Measurements from ENCODE around the gene DUSP15. TPM values are rescaled to one million over a fixed set of nuclear protein-coding genes. Genes with fewer than 3 reads are reported as not detected.

The DUSP15 gene
- total RNA-seq, 2 experiments from 2014 or later = not detected

DNA sequence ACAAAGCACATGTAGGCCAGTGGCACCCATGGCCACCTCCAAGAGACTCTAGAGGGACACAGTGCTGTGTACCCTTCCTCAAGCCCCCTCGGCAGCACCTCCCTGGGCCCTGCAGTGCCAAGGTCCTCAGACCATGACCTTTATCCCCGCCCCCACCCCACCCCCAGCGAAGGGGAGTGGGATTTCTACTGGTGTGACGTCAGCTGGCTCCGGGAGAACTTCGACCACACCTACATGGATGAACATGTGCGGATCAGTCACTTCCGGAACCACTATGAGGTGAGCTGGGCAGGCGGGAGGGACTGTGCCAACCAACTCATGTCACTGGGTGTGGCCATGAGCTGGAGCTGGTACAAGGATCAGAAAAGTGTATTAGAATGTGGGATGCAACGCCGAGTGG is 38.1 kb upstream of the DUSP15 start:
- Mint-ChIP-seq H3K27ac (no peak overlapping the region), H3K4me3 (no peak overlapping the region), H3K36me3 (ENCODE audit: low read depth) (no peaks in the 10 kb centered on the region), H3K27me3 (ENCODE audit: low read depth) (peaks cover 2% of the 10 kb centered on the region), H3K9me3 (ENCODE audit: insufficient read depth) (no peaks in the 10 kb centered on the region), H3K4me1 (ENCODE audit: low read depth) (no peaks in the 10 kb centered on the region)
- CTCF ChIA-PET = no interaction called here
- no peak for ATAC-seq
- POLR2A ChIA-PET = no interaction called here
- DNase-seq = no peak

- Mint-ChIP-seq H3K27me3 (ENCODE audit: low read depth) (peaks cover 4% of the 10 kb centered on the region), H3K4me1 (ENCODE audit: low read depth) (no peaks in the 10 kb centered on the region), H3K9me3 (ENCODE audit: insufficient read depth) (no peaks in the 10 kb centered on the region), H3K27ac (no peak overlapping the region), H3K4me3 (no peak overlapping the region), H3K36me3 (ENCODE audit: low read depth) (no peaks in the 10 kb centered on the region)
- DNase-seq = no peak
- ChIA-PET POLR2A (no interaction called here), CTCF (no interaction called here)
- no peak for ATAC-seq
Measured at GRCh38 chr20:31908016-31908415, 37.7 kb upstream of the DUSP15 start.

DNA sequence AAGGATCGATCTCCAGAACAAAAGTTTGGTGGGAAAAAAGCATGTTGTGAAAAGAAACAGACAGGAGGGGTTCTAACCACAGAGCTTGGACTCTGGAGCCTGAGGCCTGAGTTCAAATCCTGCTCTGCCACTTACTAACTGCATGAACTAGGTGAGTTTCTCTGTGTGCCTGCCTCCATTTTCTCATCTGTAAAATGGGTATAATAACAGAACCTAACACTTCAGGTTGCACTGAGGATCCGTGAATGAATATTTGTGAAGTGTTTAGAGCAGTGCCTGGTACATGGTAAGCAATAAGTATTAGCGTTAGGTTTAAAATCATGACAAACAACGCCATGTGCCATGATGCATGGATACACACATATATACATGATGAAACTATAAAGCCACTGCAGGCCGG is 36.7 kb upstream of the DUSP15 start:
- Mint-ChIP-seq H3K27ac (no peak overlapping the region), H3K9me3 (ENCODE audit: insufficient read depth) (no peaks in the 10 kb centered on the region), H3K27me3 (ENCODE audit: low read depth) (peaks cover 4% of the 10 kb centered on the region), H3K36me3 (ENCODE audit: low read depth) (no peaks in the 10 kb centered on the region), H3K4me1 (ENCODE audit: low read depth) (no peaks in the 10 kb centered on the region), H3K4me3 (no peak overlapping the region)
- ATAC-seq (no peak), DNase-seq (no peak)
- POLR2A ChIA-PET = no interaction called here
- CTCF ChIA-PET = no interaction called here

GRCh38 chr20:31906001-31906400 is 35.7 kb upstream of the DUSP15 start:
- no peak overlapping the region for H3K27ac Mint-ChIP-seq
- CTCF ChIA-PET = no interaction called here
- no peaks in the 10 kb centered on the region for H3K36me3 Mint-ChIP-seq (ENCODE audit: low read depth)

GRCh38 chr20:31903627-31904386 is 33.5 kb upstream of the DUSP15 start:
- Mint-ChIP-seq H3K4me3 (no peak overlapping the region), H3K27ac (no peak overlapping the region), H3K4me1 (ENCODE audit: low read depth) (no peaks in the 10 kb centered on the region), H3K27me3 (ENCODE audit: low read depth) (peaks cover 3% of the 10 kb centered on the region), H3K9me3 (ENCODE audit: insufficient read depth) (no peaks in the 10 kb centered on the region), H3K36me3 (ENCODE audit: low read depth) (no peaks in the 10 kb centered on the region)
- DNase-seq (no peak), ATAC-seq (no peak)
- ChIA-PET POLR2A (no interaction called here), CTCF (no interaction called here)

More at GRCh38 chr20:31906001-31906400, 35.7 kb upstream of the DUSP15 start:
- Mint-ChIP-seq H3K4me3 (no peak overlapping the region), H3K27me3 (ENCODE audit: low read depth) (peaks cover 4% of the 10 kb centered on the region), H3K9me3 (ENCODE audit: insufficient read depth) (no peaks in the 10 kb centered on the region), H3K4me1 (ENCODE audit: low read depth) (no peaks in the 10 kb centered on the region)
- POLR2A ChIA-PET = no interaction called here
- DNase-seq (no peak), ATAC-seq (no peak)

- no peak overlapping the region for H3K4me3 Mint-ChIP-seq
- CTCF ChIA-PET = no interaction called here
- H3K27ac Mint-ChIP-seq = no peak overlapping the region
- H3K27me3 Mint-ChIP-seq (ENCODE audit: low read depth) = peaks cover 2% of the 10 kb centered on the region
- H3K36me3 Mint-ChIP-seq (ENCODE audit: low read depth) = no peaks in the 10 kb centered on the region
- no peaks in the 10 kb centered on the region for H3K4me1 Mint-ChIP-seq (ENCODE audit: low read depth)
- no peak for ATAC-seq
- POLR2A ChIA-PET = no interaction called here
- DNase-seq = no peak
- no peaks in the 10 kb centered on the region for H3K9me3 Mint-ChIP-seq (ENCODE audit: insufficient read depth)
Measured at GRCh38 chr20:31901615-31902014, 31.3 kb upstream of the DUSP15 start.

- Mint-ChIP-seq H3K36me3 (ENCODE audit: low read depth) (no peaks in the 10 kb centered on the region), H3K27me3 (ENCODE audit: low read depth) (peaks cover 4% of the 10 kb centered on the region), H3K9me3 (ENCODE audit: insufficient read depth) (no peaks in the 10 kb centered on the region), H3K4me3 (no peak overlapping the region), H3K27ac (no peak overlapping the region), H3K4me1 (ENCODE audit: low read depth) (no peaks in the 10 kb centered on the region)
- ChIA-PET POLR2A (no interaction called here), CTCF (interaction anchor here (1.4 kb wide), 1 partner anchor 74 kb away, joined by 4 read pairs; no protein-coding TSS in a partner anchor)
- no peak for ATAC-seq
- no peak for DNase-seq
Measured at GRCh38 chr20:31897541-31897940, 27.2 kb upstream of the DUSP15 start.

GRCh38 chr20:31896049-31896448 is 25.7 kb upstream of the DUSP15 start:
- ATAC-seq (no peak), DNase-seq (no peak)
- ChIA-PET CTCF (interaction anchor here (0.7 to 2.4 kb wide), 3 partner anchors 47 to 73 kb away, joined by 4 to 7 read pairs (median 4); no protein-coding TSS in a partner anchor), POLR2A (no interaction called here)
- Mint-ChIP-seq H3K4me1 (ENCODE audit: low read depth) (no peaks in the 10 kb centered on the region), H3K36me3 (ENCODE audit: low read depth) (no peaks in the 10 kb centered on the region), H3K27me3 (ENCODE audit: low read depth) (peaks cover 4% of the 10 kb centered on the region), H3K9me3 (ENCODE audit: insufficient read depth) (no peaks in the 10 kb centered on the region), H3K27ac (no peak overlapping the region), H3K4me3 (no peak overlapping the region)

DNA sequence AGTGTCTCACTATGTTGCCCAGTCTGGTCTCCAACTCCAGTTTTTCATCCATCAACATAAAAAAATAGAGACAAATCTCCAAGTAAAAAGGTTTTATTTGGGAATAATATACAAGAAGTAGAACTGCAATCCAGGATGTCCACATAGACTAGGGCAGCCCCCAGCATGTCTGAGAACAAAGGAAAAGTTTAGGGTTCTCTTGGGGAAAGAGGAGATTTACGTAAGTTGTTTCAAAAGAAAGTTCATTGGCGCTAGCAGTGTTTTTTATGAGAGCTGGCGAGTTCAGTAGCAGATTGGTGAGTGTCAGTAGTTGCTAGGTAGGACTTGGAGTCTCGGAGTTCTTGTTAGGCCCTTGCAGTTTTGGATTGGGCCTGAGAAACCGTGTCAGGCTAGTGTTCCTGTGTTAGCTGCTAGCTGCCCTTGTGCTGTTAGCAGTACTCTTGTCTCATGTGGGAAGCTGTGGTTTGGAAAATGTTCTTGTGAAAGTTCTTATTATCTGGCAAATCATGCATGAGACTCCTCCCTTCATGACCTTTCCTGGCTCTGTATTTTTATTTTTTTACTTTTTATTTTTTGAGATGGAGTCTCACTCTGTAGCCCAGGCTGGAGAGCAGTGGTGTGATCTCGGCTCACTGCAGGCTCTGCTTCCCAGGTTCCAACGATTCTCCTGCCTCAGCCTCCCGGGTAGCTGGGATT is 24.8 kb upstream of the DUSP15 start:
- DNase-seq = no peak
- Mint-ChIP-seq H3K27ac (no peak overlapping the region), H3K36me3 (ENCODE audit: low read depth) (no peaks in the 10 kb centered on the region), H3K9me3 (ENCODE audit: insufficient read depth) (no peaks in the 10 kb centered on the region), H3K4me3 (no peak overlapping the region), H3K27me3 (ENCODE audit: low read depth) (peaks cover 9% of the 10 kb centered on the region), H3K4me1 (ENCODE audit: low read depth) (no peaks in the 10 kb centered on the region)
- ChIA-PET CTCF (interaction anchor here (2.4 kb wide), 1 partner anchor 49 kb away, joined by 7 read pairs; no protein-coding TSS in a partner anchor), POLR2A (no interaction called here)
- ATAC-seq = no peak

DNA sequence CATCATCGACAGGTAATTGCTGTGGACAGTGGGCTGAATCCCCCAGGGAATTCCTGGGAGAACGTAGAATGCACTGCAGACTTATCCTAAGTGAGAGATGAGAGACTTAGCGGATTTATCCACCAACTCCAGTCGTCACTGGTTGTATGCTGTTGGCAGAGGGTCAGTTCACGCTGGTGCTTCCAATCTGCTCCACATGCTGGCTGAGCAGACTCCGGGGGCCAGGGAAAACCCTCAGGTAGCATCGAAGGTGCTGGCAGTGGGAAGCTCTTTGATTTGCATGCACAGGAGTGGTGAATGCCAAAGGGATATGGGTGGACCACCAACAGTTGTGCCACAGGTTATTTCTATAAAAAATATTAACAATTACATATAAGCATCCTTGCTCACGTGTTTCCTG is 20.3 kb upstream of the DUSP15 start:
- CTCF ChIA-PET = no interaction called here
- Mint-ChIP-seq H3K36me3 (ENCODE audit: low read depth) (no peaks in the 10 kb centered on the region), H3K27ac (no peak overlapping the region), H3K27me3 (ENCODE audit: low read depth) (peaks cover 10% of the 10 kb centered on the region), H3K9me3 (ENCODE audit: insufficient read depth) (no peaks in the 10 kb centered on the region), H3K4me3 (no peak overlapping the region), H3K4me1 (ENCODE audit: low read depth) (no peaks in the 10 kb centered on the region)
- POLR2A ChIA-PET = no interaction called here
- ATAC-seq (no peak), DNase-seq (no peak)

GRCh38 chr20:31883829-31884228 is 13.5 kb upstream of the DUSP15 start:
- POLR2A ChIA-PET = no interaction called here
- peaks cover 13% of the 10 kb centered on the region for H3K4me1 Mint-ChIP-seq (ENCODE audit: low read depth)
- H3K9me3 Mint-ChIP-seq (ENCODE audit: insufficient read depth) = no peaks in the 10 kb centered on the region
- no peak for DNase-seq
- H3K27me3 Mint-ChIP-seq (ENCODE audit: low read depth) = peaks cover 17% of the 10 kb centered on the region
- H3K27ac Mint-ChIP-seq = no peak overlapping the region
- H3K36me3 Mint-ChIP-seq (ENCODE audit: low read depth) = no peaks in the 10 kb centered on the region
- CTCF ChIA-PET = interaction anchor here (1.4 kb wide), 1 partner anchor 68 kb away, joined by 3 read pairs; the partner anchor contains the start of gene PDRG1
- no peak for ATAC-seq
- no peak overlapping the region for H3K4me3 Mint-ChIP-seq

DNA sequence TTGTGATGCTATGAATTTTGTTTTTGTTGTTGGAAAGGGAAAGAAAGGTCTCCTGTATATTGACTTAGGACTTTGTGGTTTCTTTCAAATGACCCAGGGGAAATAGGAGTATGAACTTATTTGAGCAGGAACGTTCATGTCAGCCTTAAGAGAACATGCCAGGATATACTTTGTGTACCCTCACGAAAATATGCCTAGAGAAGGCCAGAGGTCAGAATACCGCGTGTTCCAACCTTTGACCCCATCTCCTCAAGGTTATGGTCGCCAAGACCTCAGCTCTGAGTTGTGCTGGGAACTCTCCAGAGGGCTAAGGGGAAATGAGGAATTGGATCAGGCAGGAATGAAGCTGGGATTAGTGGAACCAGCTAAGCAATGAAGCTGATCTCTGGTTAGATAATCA is 11.6 kb upstream of the DUSP15 start:
- POLR2A ChIA-PET = no interaction called here
- ATAC-seq = no peak
- H3K27ac Mint-ChIP-seq = no peak overlapping the region
- peaks cover 25% of the 10 kb centered on the region for H3K27me3 Mint-ChIP-seq (ENCODE audit: low read depth)
- H3K9me3 Mint-ChIP-seq (ENCODE audit: insufficient read depth) = no peaks in the 10 kb centered on the region
- DNase-seq = no peak
- CTCF ChIA-PET = interaction anchor here (0.6 to 1.6 kb wide), 2 partner anchors 35 to 220 kb away, joined by 4 read pairs; no protein-coding TSS in a partner anchor
- no peak overlapping the region for H3K4me3 Mint-ChIP-seq
- peaks cover 13% of the 10 kb centered on the region for H3K4me1 Mint-ChIP-seq (ENCODE audit: low read depth)
- H3K36me3 Mint-ChIP-seq (ENCODE audit: low read depth) = no peaks in the 10 kb centered on the region

Data from activated CD8-positive, alpha-beta T cell treated with anti-CD3 and anti-CD28 coated beads, Interleukin-2, amount 10 ng/mL, durations not matched to agents 7 days and 5 days (primary cell).